Hematopoietic multipotent progenitor cell (in vitro differentiated cells): ENCODE results near the gene FSTL1. TPM values are rescaled to one million over a fixed set of nuclear protein-coding genes. Genes with fewer than 3 reads are reported as not detected.

Experiments
- DNase-seq, 3 donors: peaks; one replicate each; pipeline ENCODE4 v3.0.0-alpha.2; 2011 to 2015; ENCODE audit warnings: low read depth in 2 of 3, low spot score in 2 of 3
- total RNA-seq: library from RNA; depleted of rRNA; stranded (reverse); fragments of >200 nt; gene quantifications from one replicate; pipeline ENCODE4 v1.2.3, GENCODE V29; 2012

Gene FSTL1
- total RNA-seq, 1 donor, result 25.9 TPM

GRCh38 chr3:120368172-120368571 is 82.6 kb downstream of the FSTL1 start:
- no peak for DNase-seq

- DNase-seq, result no peak
Measured at GRCh38 chr3:120364821-120365220, 86.0 kb downstream of the FSTL1 start.

- DNase-seq, result no peak
Measured at GRCh38 chr3:120364101-120364500, 86.7 kb downstream of the FSTL1 start.

GRCh38 chr3:120357807-120358206 is 93.0 kb downstream of the FSTL1 start:
- peak in 1 of 3 donors; percentile 27 for DNase-seq

- no peak for DNase-seq
Measured at GRCh38 chr3:120355486-120355885, 95.3 kb downstream of the FSTL1 start.

- no peak for DNase-seq
Measured at GRCh38 chr3:120353463-120353862, 97.3 kb downstream of the FSTL1 start.

GRCh38 chr3:120352017-120352416 is 98.8 kb downstream of the FSTL1 start:
- DNase-seq, result no peak

GRCh38 chr3:120350401-120350941 is 100.3 kb downstream of the FSTL1 start:
- DNase-seq, result peak in 1 of 3 donors; percentile 29

- DNase-seq, result no peak
Measured at GRCh38 chr3:120349855-120350125, 101.0 kb downstream of the FSTL1 start.

- DNase-seq, result peak; percentile 87 to 93 (median 92)
Measured at GRCh38 chr3:120348991-120349854, 101.6 kb downstream of the FSTL1 start, which contains the start of gene LRRC58. TSS of gene LRRC58 (minus strand) at chr3:120349354. CDS start at chr3:120349243, 111 bp downstream.

- peak in 2 of 3 donors; percentile 22 to 60 for DNase-seq
Measured at GRCh38 chr3:120348065-120348990, 102.5 kb downstream of the FSTL1 start.

GRCh38 chr3:120344349-120344748 is 106.4 kb downstream of the FSTL1 start:
- peak in 1 of 3 donors; percentile 14 for DNase-seq

Other genes starting within 250 kb of the FSTL1 start
- gene GPR156, start 165.8 kb downstream of the FSTL1 start, total RNA-seq, result under 0.01 TPM
- 18.0 TPM for gene LRRC58, start 101.6 kb downstream of the FSTL1 start, total RNA-seq
- gene NDUFB4, start 145.3 kb upstream of the FSTL1 start, total RNA-seq, result 40.1 TPM
- not detected for gene HGD, start 231.2 kb upstream of the FSTL1 start, total RNA-seq